SK-N-SH (cell line): ENCODE measurements around the gene KIAA1210.

Experiments
- CTCF ChIP-seq: fragments of 200-600 bp; sonication (generic); IDR thresholded peaks from 2 replicates; pipeline ENCODE4 v1.6.1; 2017; ENCODE audit warnings: antibody characterized with exemption, mild to moderate bottlenecking, moderate library complexity
- EP300 ChIP-seq, 2 experiments: IDR thresholded peaks; 2 replicates each; pipeline versions ENCODE4 v1.4.0 to v1.6.1; 2012; ENCODE audit warnings: borderline replicate concordance in 1 of 2, low read depth in 1 of 2, low read length in 1 of 2
- JUND ChIP-seq: IDR thresholded peaks from 2 replicates; pipeline ENCODE4 v1.4.0; 2012
- POLR2AphosphoS5 ChIP-seq: IDR thresholded peaks from 2 replicates; pipeline ENCODE4 v1.6.1; 2012; ENCODE audit warnings: low read depth, low read length
- RAD21 ChIP-seq: IDR thresholded peaks from 2 replicates; pipeline ENCODE4 v1.6.1; 2012; ENCODE audit warnings: mild to moderate bottlenecking, low read length
- RXRA ChIP-seq: IDR thresholded peaks from 2 replicates; pipeline ENCODE4 v1.4.0; 2012; ENCODE audit warnings: low read depth, mild to moderate bottlenecking, borderline replicate concordance
- TF ChIP-seq, protein P1 (sequence below): IDR thresholded peaks from 2 replicates; pipeline ENCODE4 v1.6.1; 2012; ENCODE audit warnings: mild to moderate bottlenecking, low read depth, low read length, moderate library complexity

GRCh38 chrX:119158226-119158625, 30.6 kb upstream of the KIAA1210 start:
- TF ChIP-seq POLR2AphosphoS5 (no peak), RAD21 (no peak), CTCF (no peak), EP300 (IDR thresholded peaks at IDR 0.05; ENCODE audit: borderline replicate concordance in 1 of 2, low read depth in 1 of 2, low read length in 1 of 2) (no peak), JUND (no peak), RXRA (no peak)
- TF ChIP-seq, protein P1, sequence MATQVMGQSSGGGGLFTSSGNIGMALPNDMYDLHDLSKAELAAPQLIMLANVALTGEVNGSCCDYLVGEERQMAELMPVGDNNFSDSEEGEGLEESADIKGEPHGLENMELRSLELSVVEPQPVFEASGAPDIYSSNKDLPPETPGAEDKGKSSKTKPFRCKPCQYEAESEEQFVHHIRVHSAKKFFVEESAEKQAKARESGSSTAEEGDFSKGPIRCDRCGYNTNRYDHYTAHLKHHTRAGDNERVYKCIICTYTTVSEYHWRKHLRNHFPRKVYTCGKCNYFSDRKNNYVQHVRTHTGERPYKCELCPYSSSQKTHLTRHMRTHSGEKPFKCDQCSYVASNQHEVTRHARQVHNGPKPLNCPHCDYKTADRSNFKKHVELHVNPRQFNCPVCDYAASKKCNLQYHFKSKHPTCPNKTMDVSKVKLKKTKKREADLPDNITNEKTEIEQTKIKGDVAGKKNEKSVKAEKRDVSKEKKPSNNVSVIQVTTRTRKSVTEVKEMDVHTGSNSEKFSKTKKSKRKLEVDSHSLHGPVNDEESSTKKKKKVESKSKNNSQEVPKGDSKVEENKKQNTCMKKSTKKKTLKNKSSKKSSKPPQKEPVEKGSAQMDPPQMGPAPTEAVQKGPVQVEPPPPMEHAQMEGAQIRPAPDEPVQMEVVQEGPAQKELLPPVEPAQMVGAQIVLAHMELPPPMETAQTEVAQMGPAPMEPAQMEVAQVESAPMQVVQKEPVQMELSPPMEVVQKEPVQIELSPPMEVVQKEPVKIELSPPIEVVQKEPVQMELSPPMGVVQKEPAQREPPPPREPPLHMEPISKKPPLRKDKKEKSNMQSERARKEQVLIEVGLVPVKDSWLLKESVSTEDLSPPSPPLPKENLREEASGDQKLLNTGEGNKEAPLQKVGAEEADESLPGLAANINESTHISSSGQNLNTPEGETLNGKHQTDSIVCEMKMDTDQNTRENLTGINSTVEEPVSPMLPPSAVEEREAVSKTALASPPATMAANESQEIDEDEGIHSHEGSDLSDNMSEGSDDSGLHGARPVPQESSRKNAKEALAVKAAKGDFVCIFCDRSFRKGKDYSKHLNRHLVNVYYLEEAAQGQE: no peak
